ENCODE measurements around the gene ABCC6.
"Not testable (repeated sequence)": the region's sequence is repeated elsewhere in the genome, so short reads cannot be mapped to it uniquely, and the experiment has no call there.

The ABCC6 gene

DNA sequence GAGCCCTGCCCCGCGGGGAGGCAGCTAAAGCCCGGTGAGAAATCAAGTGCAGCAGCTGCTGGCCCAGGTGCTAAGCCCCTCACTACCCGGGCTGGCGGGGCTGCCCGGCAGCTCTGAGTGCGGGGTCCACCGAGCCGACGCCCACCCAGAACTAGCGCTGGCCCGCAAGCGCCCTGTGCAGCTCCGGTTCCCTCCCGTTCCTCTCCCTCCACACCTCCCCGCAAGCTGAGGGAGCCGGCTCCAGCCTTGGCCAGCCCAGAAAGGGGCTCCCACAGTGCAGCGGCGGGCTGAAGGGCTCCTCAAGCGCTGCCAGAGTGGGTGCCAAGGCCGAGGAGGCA lies 118.5 kb downstream of the ABCC6 start:
- in situ Hi-C loops (cut with MboI; ENCODE audit: low pct_unique_long_range_greater_than_20kb, low sequenced_read_pairs); DNase-seq: not testable (repeated sequence)

DNA sequence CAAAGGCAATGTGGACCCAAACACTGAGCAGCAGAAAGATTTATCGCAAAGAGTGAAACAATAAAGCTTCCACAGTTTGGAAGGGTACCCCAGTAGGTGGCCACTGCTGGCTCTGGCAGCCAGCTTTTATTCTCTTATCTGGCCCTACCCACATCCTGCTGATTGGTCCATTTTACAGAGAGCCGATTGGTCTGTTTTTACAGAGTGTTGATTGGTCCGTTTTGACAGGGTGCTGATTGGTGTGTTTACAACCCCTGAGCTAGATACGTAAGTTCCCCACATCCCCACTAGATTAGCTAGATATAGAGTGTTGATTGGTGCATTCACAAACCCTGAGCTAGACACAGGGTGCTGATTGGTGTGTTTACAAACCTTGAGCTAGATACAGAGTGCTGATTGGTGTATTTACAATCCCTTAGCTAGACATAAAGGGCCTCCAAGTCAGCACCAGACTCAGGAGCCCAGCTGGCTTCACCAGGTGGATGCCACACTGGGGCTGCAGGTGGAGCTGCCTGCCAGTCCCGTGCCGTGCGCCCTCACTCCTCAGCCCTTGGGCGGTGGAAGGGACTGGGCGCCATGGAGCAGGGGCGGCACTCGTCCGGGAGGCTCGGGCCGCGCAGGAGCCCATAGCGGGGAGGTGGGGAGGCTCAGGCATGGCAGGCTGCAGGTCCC lies 119.0 kb downstream of the ABCC6 start:
- DNase-seq; in situ Hi-C loops (cut with MboI; ENCODE audit: low pct_unique_long_range_greater_than_20kb, low sequenced_read_pairs): not testable (repeated sequence)

GRCh38 chr16:16102738-16103137 lies 120.6 kb downstream of the ABCC6 start:
- DNase-seq = no peak
- in situ Hi-C loops (cut with MboI; ENCODE audit: low pct_unique_long_range_greater_than_20kb, low sequenced_read_pairs) = no loop called here

GRCh38 chr16:16101585-16101984 lies 121.7 kb downstream of the ABCC6 start:
- no peak for DNase-seq
- in situ Hi-C loops (cut with MboI; ENCODE audit: low pct_unique_long_range_greater_than_20kb, low sequenced_read_pairs) = no loop called here

DNA sequence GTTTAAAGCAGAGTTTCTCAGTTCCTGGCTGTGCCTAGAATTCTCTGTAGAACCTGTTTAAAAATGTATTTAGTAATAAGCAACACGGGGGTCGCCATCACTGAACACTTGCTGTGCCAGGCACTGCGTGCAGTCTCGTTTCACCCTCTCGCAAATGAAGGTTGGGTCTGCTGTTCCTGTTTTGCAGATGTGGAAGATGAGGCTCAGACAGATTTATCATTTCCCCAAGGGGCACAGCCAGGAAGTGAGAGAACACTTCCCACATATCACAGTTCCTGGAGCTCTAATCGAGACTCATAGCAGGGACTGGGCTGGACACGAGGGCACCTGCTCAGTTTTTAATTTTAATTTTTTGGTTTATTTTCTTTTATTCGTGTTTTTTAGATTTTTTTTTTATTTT lies 122.7 kb downstream of the ABCC6 start:
- in situ Hi-C loops (cut with MboI; ENCODE audit: low pct_unique_long_range_greater_than_20kb, low sequenced_read_pairs) = no loop called here
- peak; percentile 33 for DNase-seq

DNA sequence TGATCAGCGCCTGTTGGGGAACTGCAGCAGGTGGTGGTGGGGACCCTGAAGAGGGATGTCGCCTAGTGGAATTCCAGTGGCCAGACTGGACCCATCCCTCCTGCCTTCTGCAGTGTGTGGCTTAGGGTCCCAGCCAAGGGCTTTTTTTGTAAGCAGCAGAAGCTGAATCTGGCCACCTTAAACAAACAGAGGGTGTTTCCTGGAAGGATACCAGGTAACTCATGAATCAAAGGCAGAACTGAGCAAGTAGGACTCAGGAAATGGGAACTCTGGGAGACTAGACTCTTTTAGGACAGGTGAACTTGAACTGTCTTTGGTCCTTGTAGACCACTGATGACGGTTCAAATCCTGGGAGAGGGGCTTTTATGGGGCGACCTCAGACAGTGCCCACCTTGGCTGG lies 124.0 kb downstream of the ABCC6 start:
- no peak for DNase-seq
- in situ Hi-C loops (cut with MboI; ENCODE audit: low pct_unique_long_range_greater_than_20kb, low sequenced_read_pairs) = no loop called here

All from KBM-7 (cell line).